Neural progenitor cell (in vitro differentiated cells): ENCODE data around the gene LDB2. TPM values are rescaled to one million over a fixed set of nuclear protein-coding genes. Genes with fewer than 3 reads are reported as not detected.

Experiments used
- DNase-seq: peaks from one replicate; pipeline ENCODE4 v3.0.0-alpha.2; 2016; ENCODE audit warnings: low spot score
- H2AFZ ChIP-seq: fragments of 200-600 bp; sonication (generic); replicated peaks from 2 replicates; pipeline ENCODE4 v1.6.1; 2016; ENCODE audit warnings: antibody characterized with exemption
- H3F3A ChIP-seq: fragments of 200-600 bp; sonication (generic); 2 replicates; pipeline ENCODE4 v1.6.1; 2016; ENCODE audit warnings: antibody characterized with exemption, low read depth
- H3K27ac ChIP-seq: fragments of 200-600 bp; sonication (generic); 2 replicates; pipeline ENCODE4 v1.5.1; 2016; ENCODE audit warnings: mild to moderate bottlenecking
- H3K27me3 ChIP-seq: fragments of 200-600 bp; sonication (generic); 2 replicates; pipeline ENCODE4 v1.6.1; 2016; ENCODE audit warnings: mild to moderate bottlenecking, moderate library complexity
- H3K36me3 ChIP-seq: fragments of 200-600 bp; sonication (generic); 2 replicates; pipeline ENCODE4 v1.5.1; 2016
- H3K4me1 ChIP-seq: fragments of 200-600 bp; sonication (generic); 2 replicates; pipeline ENCODE4 v1.6.1; 2016; ENCODE audit warnings: mixed run types
- H3K4me2 ChIP-seq: fragments of 200-600 bp; sonication (generic); 2 replicates; pipeline ENCODE4 v1.6.1; 2016
- H3K4me3 ChIP-seq: fragments of 200-600 bp; sonication (generic); 2 replicates; pipeline ENCODE4 v1.5.1; 2016
- H3K79me2 ChIP-seq: fragments of 200-600 bp; sonication (generic); 2 replicates; pipeline ENCODE4 v1.6.1; 2016; ENCODE audit warnings: low read depth
- H3K9ac ChIP-seq: fragments of 200-600 bp; sonication (generic); 2 replicates; pipeline ENCODE4 v1.6.1; 2016
- H3K9me3 ChIP-seq: fragments of 200-600 bp; sonication (generic); 2 replicates; pipeline ENCODE4 v1.5.1; 2016; ENCODE audit warnings: low read depth
- H4K20me1 ChIP-seq: fragments of 200-600 bp; sonication (generic); 2 replicates; pipeline ENCODE4 v1.6.1; 2016; ENCODE audit warnings: low read depth
- H3K27ac Mint-ChIP-seq: 3 replicates; pipeline ENCODE4 v1.8.0; 2021; ENCODE audit warnings: mixed read lengths
- H3K27me3 Mint-ChIP-seq: 2 replicates; pipeline ENCODE4 v1.8.0; 2022; ENCODE audit warnings: low read depth, mild to moderate bottlenecking, inconsistent platforms, moderate library complexity, mixed read lengths; ENCODE audit not compliant: insufficient read depth
- H3K36me3 Mint-ChIP-seq: 3 replicates; pipeline ENCODE4 v1.8.0; 2021; ENCODE audit warnings: mixed read lengths
- H3K4me1 Mint-ChIP-seq: 3 replicates; pipeline ENCODE4 v1.8.0; 2021; ENCODE audit warnings: mixed read lengths
- H3K4me3 Mint-ChIP-seq: 3 replicates; pipeline ENCODE4 v1.8.0; 2021; ENCODE audit warnings: mild to moderate bottlenecking, moderate library complexity, mixed read lengths
- H3K9me3 Mint-ChIP-seq: 3 replicates; pipeline ENCODE4 v1.8.0; 2020; ENCODE audit warnings: mixed read lengths
- CTCF ChIP-seq: fragments of 200-600 bp; sonication (generic); IDR thresholded peaks from 2 replicates; pipeline ENCODE4 v1.5.1; 2017; ENCODE audit warnings: antibody characterized with exemption, mild to moderate bottlenecking
- EZH2 ChIP-seq: fragments of 200-600 bp; sonication (generic); IDR thresholded peaks from 2 replicates; pipeline ENCODE4 v1.6.1; 2017; ENCODE audit warnings: antibody characterized with exemption, mild to moderate bottlenecking, moderate library complexity
- EZH2phosphoT487 ChIP-seq: fragments of 200-600 bp; sonication (generic); IDR thresholded peaks from 2 replicates; pipeline ENCODE4 v1.6.1; 2017; ENCODE audit warnings: antibody characterized with exemption
- total RNA-seq: library from RNA; depleted of rRNA; stranded (reverse); fragments of >200 nt; gene quantifications from 2 replicates; pipeline ENCODE4 v1.2.3, GENCODE V29; 2015; ENCODE audit warnings: low replicate concordance

LDB2 gene
- total RNA-seq, 1 donor from 2014 or later = 24.3 TPM

DNA sequence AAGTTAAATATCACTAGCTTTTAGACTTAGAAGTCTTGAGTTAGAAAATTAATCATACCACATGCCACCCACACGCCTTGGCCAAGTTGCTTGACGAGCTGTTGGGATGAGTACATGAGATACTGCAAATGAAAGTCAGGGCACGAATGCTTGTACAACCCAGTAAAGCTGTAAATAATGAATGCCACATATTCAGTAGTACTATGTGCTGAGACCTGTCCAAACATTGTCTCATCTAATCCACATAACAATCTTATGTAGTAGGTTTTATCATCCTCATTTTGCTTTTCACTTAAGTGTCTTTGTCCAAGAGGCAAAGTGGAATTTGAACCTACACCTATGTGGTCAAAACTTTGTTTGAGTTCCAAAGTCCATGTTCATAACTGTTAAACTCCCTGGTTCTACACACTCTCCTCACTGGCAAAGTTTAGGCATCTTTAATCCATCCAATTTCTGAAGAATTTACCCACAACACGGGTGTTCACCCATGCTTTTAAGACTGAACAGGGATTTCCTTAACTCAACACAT, 74.1 kb downstream of the LDB2 start:
- H3K4me1 ChIP-seq = peaks cover 33% of the 10 kb centered on the region
- H4K20me1 ChIP-seq = no peaks in the 10 kb centered on the region
- Mint-ChIP-seq H3K9me3 (no peaks in the 10 kb centered on the region), H3K27me3 (no peaks in the 10 kb centered on the region), H3K36me3 (peaks cover 4% of the 10 kb centered on the region), H3K4me3 (no peak overlapping the region), H3K4me1 (peaks cover 31% of the 10 kb centered on the region), H3K27ac (no peak overlapping the region)
- H3F3A ChIP-seq = no peaks in the 10 kb centered on the region
- H2AFZ ChIP-seq = no peak overlapping the region
- H3K4me2 ChIP-seq = no peak overlapping the region
- H3K4me3 ChIP-seq = no peak overlapping the region
- H3K27me3 ChIP-seq = no peaks in the 10 kb centered on the region
- no peak overlapping the region for H3K9ac ChIP-seq
- no peak for TF ChIP-seq EZH2
- no peak for TF ChIP-seq CTCF
- no peak for TF ChIP-seq EZH2phosphoT487
- no peaks in the 10 kb centered on the region for H3K79me2 ChIP-seq
- DNase-seq = no peak
- H3K36me3 ChIP-seq = no peaks in the 10 kb centered on the region
- no peaks in the 10 kb centered on the region for H3K9me3 ChIP-seq
- H3K27ac ChIP-seq = no peak overlapping the region

- Histone ChIP-seq H3K27me3 (no peaks in the 10 kb centered on the region), H3K9me3 (no peaks in the 10 kb centered on the region), H3K36me3 (no peaks in the 10 kb centered on the region), H3K9ac (no peak overlapping the region), H3K4me1 (peaks cover 25% of the 10 kb centered on the region), H2AFZ (no peak overlapping the region), H3K79me2 (no peaks in the 10 kb centered on the region), H3K4me3 (no peak overlapping the region), H4K20me1 (no peaks in the 10 kb centered on the region), H3F3A (no peaks in the 10 kb centered on the region), H3K4me2 (no peak overlapping the region), H3K27ac (no peak overlapping the region)
- DNase-seq = peak; percentile 15
- Mint-ChIP-seq H3K36me3 (peaks cover 4% of the 10 kb centered on the region), H3K9me3 (no peaks in the 10 kb centered on the region), H3K4me3 (no peak overlapping the region), H3K4me1 (peaks cover 21% of the 10 kb centered on the region), H3K27me3 (no peaks in the 10 kb centered on the region), H3K27ac (peak overlapping the region; percentile 31)
- TF ChIP-seq EZH2 (no peak), CTCF (no peak), EZH2phosphoT487 (no peak)
These were observed 78.1 kb downstream of the LDB2 start for GRCh38 chr4:16820329-16820728.

GRCh38 chr4:16819652-16820051, 78.8 kb downstream of the LDB2 start:
- Mint-ChIP-seq H3K36me3 (peaks cover 3% of the 10 kb centered on the region), H3K27ac (no peak overlapping the region), H3K9me3 (no peaks in the 10 kb centered on the region), H3K4me3 (no peak overlapping the region), H3K27me3 (no peaks in the 10 kb centered on the region), H3K4me1 (peaks cover 21% of the 10 kb centered on the region)
- Histone ChIP-seq H3K27me3 (no peaks in the 10 kb centered on the region), H3K36me3 (no peaks in the 10 kb centered on the region), H2AFZ (no peak overlapping the region), H3F3A (no peaks in the 10 kb centered on the region), H3K27ac (no peak overlapping the region), H3K4me3 (no peak overlapping the region), H3K4me2 (no peak overlapping the region), H4K20me1 (no peaks in the 10 kb centered on the region), H3K4me1 (peaks cover 25% of the 10 kb centered on the region), H3K79me2 (no peaks in the 10 kb centered on the region), H3K9ac (no peak overlapping the region), H3K9me3 (no peaks in the 10 kb centered on the region)
- DNase-seq = no peak
- TF ChIP-seq EZH2 (no peak), EZH2phosphoT487 (no peak), CTCF (no peak)
